H9 (cell line): ENCODE data around the gene MELK. TPM values are rescaled to one million over a fixed set of nuclear protein-coding genes. Genes with fewer than 3 reads are reported as not detected.

Experiments
- DNase-seq: peaks from one replicate; pipeline ENCODE4 v3.0.0-alpha.2; 2017
- H2AFZ ChIP-seq: one replicate; pipeline ENCODE4 v1.6.1; 2013; ENCODE audit warnings: mild to moderate bottlenecking, low read length, control low read depth, moderate library complexity
- H2AK5ac ChIP-seq: 2 replicates; pipeline ENCODE4 v1.6.1; 2013; ENCODE audit warnings: low read length, control low read depth, mixed read lengths; ENCODE audit not compliant: insufficient read length
- H2BK120ac ChIP-seq: one replicate; pipeline ENCODE4 v1.6.1; 2013; ENCODE audit warnings: low read depth, mild to moderate bottlenecking, low read length, control low read depth, inconsistent platforms; ENCODE audit not compliant: poor library complexity, severe bottlenecking
- H2BK12ac ChIP-seq: 2 replicates; pipeline ENCODE4 v1.6.1; 2013; ENCODE audit warnings: low read length, control low read depth, mixed read lengths, low read depth; ENCODE audit not compliant: insufficient read length
- H2BK15ac ChIP-seq: 2 replicates; pipeline ENCODE4 v1.6.1; 2013; ENCODE audit warnings: low read depth, low read length, control low read depth
- H2BK20ac ChIP-seq: one replicate; pipeline ENCODE4 v1.6.1; 2013; ENCODE audit warnings: low read depth, mild to moderate bottlenecking, low read length, control low read depth, inconsistent platforms; ENCODE audit not compliant: poor library complexity, severe bottlenecking
- H2BK5ac ChIP-seq: 2 replicates; pipeline ENCODE4 v1.6.1; 2013; ENCODE audit warnings: low read length, control low read depth, mixed read lengths; ENCODE audit not compliant: insufficient read length
- H3K14ac ChIP-seq: 2 replicates; pipeline ENCODE4 v1.6.1; 2013; ENCODE audit warnings: low read length, control low read depth; ENCODE audit not compliant: insufficient read depth
- H3K18ac ChIP-seq: 2 replicates; pipeline ENCODE4 v1.6.1; 2013; ENCODE audit warnings: low read depth, mild to moderate bottlenecking, mixed read lengths, low read length, control low read depth; ENCODE audit not compliant: insufficient read length
- H3K23ac ChIP-seq: 2 replicates; pipeline ENCODE4 v1.6.1; 2013; ENCODE audit warnings: low read length, control low read depth, mixed read lengths, low read depth; ENCODE audit not compliant: insufficient read length
- H3K23me2 ChIP-seq: 2 replicates; pipeline ENCODE4 v1.6.1; 2013; ENCODE audit warnings: low read depth, mild to moderate bottlenecking, mixed read lengths, low read length, control low read depth; ENCODE audit not compliant: insufficient read length, poor library complexity, severe bottlenecking
- H3K27ac ChIP-seq: 2 replicates; pipeline ENCODE4 v1.5.1; 2013; ENCODE audit warnings: low read length, control low read depth, mixed read lengths, low read depth; ENCODE audit not compliant: insufficient read length
- H3K27me3 ChIP-seq: 2 replicates; pipeline ENCODE4 v1.6.1; 2013; ENCODE audit warnings: low read length, control low read depth, inconsistent platforms; ENCODE audit not compliant: insufficient read depth
- H3K4ac ChIP-seq: 2 replicates; pipeline ENCODE4 v1.6.1; 2013; ENCODE audit warnings: low read depth, mild to moderate bottlenecking, control low read depth, inconsistent platforms, low read length, moderate library complexity
- H3K4me1 ChIP-seq: 2 replicates; pipeline ENCODE4 v1.6.1; 2013; ENCODE audit warnings: low read length, control low read depth, inconsistent platforms; ENCODE audit not compliant: insufficient read depth
- H3K4me2 ChIP-seq: 2 replicates; pipeline ENCODE4 v1.6.1; 2013; ENCODE audit warnings: low read length, control low read depth, mixed read lengths; ENCODE audit not compliant: insufficient read length, insufficient read depth
- H3K56ac ChIP-seq: 2 replicates; pipeline ENCODE4 v1.6.1; 2013; ENCODE audit warnings: low read depth, mild to moderate bottlenecking, mixed read lengths, low read length, control low read depth; ENCODE audit not compliant: insufficient read length
- H3K79me1 ChIP-seq: 2 replicates; pipeline ENCODE4 v1.6.1; 2013; ENCODE audit warnings: low read depth, mild to moderate bottlenecking, moderate library complexity, low read length, control low read depth, inconsistent platforms; ENCODE audit not compliant: insufficient read depth, poor library complexity, severe bottlenecking
- H3K79me2 ChIP-seq: 2 replicates; pipeline ENCODE4 v1.6.1; 2013; ENCODE audit warnings: low read length, control low read depth, inconsistent platforms; ENCODE audit not compliant: insufficient read depth
- H3K9ac ChIP-seq: 2 replicates; pipeline ENCODE4 v1.6.1; 2013; ENCODE audit warnings: low read length, control low read depth, mixed read lengths; ENCODE audit not compliant: insufficient read length; ENCODE audit errors: extremely low read depth
- H3K9me3 ChIP-seq: one replicate; pipeline ENCODE4 v1.6.1; 2013; ENCODE audit warnings: low read depth, low read length, inconsistent platforms; ENCODE audit not compliant: control insufficient read depth
- H3T11ph ChIP-seq: one replicate; pipeline ENCODE4 v1.6.1; 2013; ENCODE audit warnings: mild to moderate bottlenecking, low read length, control low read depth, inconsistent platforms
- H4K20me1 ChIP-seq: one replicate; pipeline ENCODE4 v1.6.1; 2013; ENCODE audit not compliant: control insufficient read depth, insufficient read length, insufficient read depth
- H4K5ac ChIP-seq: 2 replicates; pipeline ENCODE4 v1.6.1; 2013; ENCODE audit warnings: low read depth, mild to moderate bottlenecking, mixed read lengths, low read length, control low read depth; ENCODE audit not compliant: insufficient read length
- H4K8ac ChIP-seq: replicated peaks from 2 replicates; pipeline ENCODE4 v1.6.1; 2013; ENCODE audit warnings: low read length, control low read depth, mixed read lengths, low read depth; ENCODE audit not compliant: insufficient read length
- H4K91ac ChIP-seq: 2 replicates; pipeline ENCODE4 v1.6.1; 2013; ENCODE audit warnings: low read depth, mild to moderate bottlenecking, moderate library complexity, mixed read lengths, low read length, control low read depth; ENCODE audit not compliant: insufficient read length
- H3K27ac Mint-ChIP-seq, 3 experiments: 2 replicates in 2 of 3; 3 replicates in 1 of 3; pipeline ENCODE4 v1.8.0; 2020 to 2021; ENCODE audit warnings: mixed read lengths in 3 of 3, mild to moderate bottlenecking in 1 of 3, moderate library complexity in 1 of 3
- H3K27me3 Mint-ChIP-seq: 2 replicates; pipeline ENCODE4 v1.8.0; 2021; ENCODE audit warnings: low read depth, mild to moderate bottlenecking, moderate library complexity, mixed read lengths
- H3K36me3 Mint-ChIP-seq, 3 experiments: 2 replicates in 2 of 3; 3 replicates in 1 of 3; pipeline ENCODE4 v1.8.0; 2020 to 2021; ENCODE audit warnings: low read depth in 3 of 3, mixed read lengths in 3 of 3; ENCODE audit not compliant: insufficient read depth in 1 of 3
- H3K4me1 Mint-ChIP-seq, 2 experiments: 2 replicates each; pipeline ENCODE4 v1.8.0; 2020; ENCODE audit warnings: mixed read lengths in 2 of 2
- H3K4me3 Mint-ChIP-seq, 2 experiments: 2 replicates in 1 of 2; 3 replicates in 1 of 2; pipeline ENCODE4 v1.8.0; 2020 to 2021; ENCODE audit warnings: mild to moderate bottlenecking in 2 of 2, mixed read lengths in 2 of 2, moderate library complexity in 1 of 2
- H3K9me3 Mint-ChIP-seq, 2 experiments: 2 replicates in 1 of 2; 3 replicates in 1 of 2; pipeline ENCODE4 v1.8.0; 2020; ENCODE audit warnings: mild to moderate bottlenecking in 2 of 2, mixed read lengths in 2 of 2, moderate library complexity in 1 of 2
- CTCF ChIP-seq: fragments of 200-600 bp; sonication (generic); conservative IDR thresholded peaks from 3 replicates; pipeline ENCODE4 v1.8.0; 2021; ENCODE audit warnings: antibody characterized with exemption, mild to moderate bottlenecking
- WGBS: extraction: QIAGEN DNeasy Blood & Tissue Kit; methylation state at CpG from one replicate; pipeline ENCODE4 v1.1.7; 2013; ENCODE audit warnings: missing lambda C conversion rate, low lambda C conversion rate, mixed read lengths; ENCODE audit not compliant: insufficient read length; ENCODE audit errors: extremely low coverage; 5-methylcytosine and 5-hydroxymethylcytosine counted together
- total RNA-seq: library from RNA; stranded (reverse); gene quantifications from 2 replicates; pipeline ENCODE4 v1.2.1, GENCODE V29; 2021

The MELK gene
- total RNA-seq, 1 experiment from 2014 or later: 43.6 TPM

DNA sequence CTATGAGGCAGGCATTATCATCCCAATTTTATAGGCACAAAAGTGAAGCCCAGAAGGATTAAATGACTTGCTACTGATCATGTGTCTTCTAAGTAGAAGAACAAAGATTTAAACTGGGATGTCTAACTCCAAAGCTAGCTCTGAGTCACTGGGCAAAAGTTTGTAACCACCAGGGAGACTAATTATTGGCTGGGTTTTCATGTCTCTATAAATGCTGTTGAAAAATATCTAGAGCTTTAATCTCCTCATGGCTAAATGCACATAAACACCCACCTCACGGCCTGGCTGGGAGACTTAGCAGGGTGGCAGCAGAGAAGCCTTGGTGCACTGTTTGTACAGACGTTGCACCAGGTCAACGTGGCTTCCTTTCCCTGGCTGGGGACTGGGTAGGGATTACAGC lies 144.6 kb downstream of the MELK start:
- Histone ChIP-seq H3K18ac (no peak overlapping the region), H4K91ac (no peak overlapping the region), H3K4me1 (no peaks in the 10 kb centered on the region), H2AFZ (no peak overlapping the region), H2BK20ac (no peak overlapping the region), H3K9ac (no peak overlapping the region), H4K5ac (no peak overlapping the region), H3K23me2 (no peaks in the 10 kb centered on the region), H3K9me3 (no peaks in the 10 kb centered on the region), H2BK120ac (no peak overlapping the region), H3K4ac (no peak overlapping the region), H3K23ac (no peak overlapping the region), H3K27ac (no peak overlapping the region), H2BK12ac (no peak overlapping the region), H3K14ac (no peak overlapping the region), H3K27me3 (no peaks in the 10 kb centered on the region), H2AK5ac (no peak overlapping the region), H2BK15ac (no peak overlapping the region), H3K79me1 (no peaks in the 10 kb centered on the region), H3T11ph (no peak overlapping the region), H3K79me2 (no peaks in the 10 kb centered on the region), H4K8ac (no peak overlapping the region), H3K4me2 (no peak overlapping the region), H2BK5ac (no peak overlapping the region), H4K20me1 (no peaks in the 10 kb centered on the region), H3K56ac (no peak overlapping the region)
- H3K9me3 Mint-ChIP-seq: no peaks in the 10 kb centered on the region
- peaks cover 0 to 3% of the 10 kb centered on the region in 2 experiments; a peak in 1 of 4 replicates for H3K4me1 Mint-ChIP-seq
- WGBS: no CpG with 5 or more reads among the region's 3 CpGs
- DNase-seq: no peak
- peaks cover 2% of the 10 kb centered on the region; the same call in 1 of the 2 replicates for H3K27me3 Mint-ChIP-seq
- no peak overlapping the region for H3K27ac Mint-ChIP-seq
- TF ChIP-seq CTCF: no peak
- no peak overlapping the region for H3K4me3 Mint-ChIP-seq
- H3K36me3 Mint-ChIP-seq: no peaks in the 10 kb centered on the region
